H9 (cell line): ENCODE measurements around the gene TAF12. TPM values are rescaled to one million over a fixed set of nuclear protein-coding genes. Genes with fewer than 3 reads are reported as not detected.
A peak's percentile ranks its signal among the peaks of the same experiment; 100 is the strongest.
"Not testable (repeated sequence)": the region's sequence is repeated elsewhere in the genome, so short reads cannot be mapped to it uniquely, and the experiment has no call there.

ENCODE experiments used
- DNase-seq: peaks from one replicate; pipeline ENCODE4 v3.0.0-alpha.2; 2017
- H2AFZ ChIP-seq: one replicate; pipeline ENCODE4 v1.6.1; 2013; ENCODE audit warnings: mild to moderate bottlenecking, low read length, control low read depth, moderate library complexity
- H2AK5ac ChIP-seq: 2 replicates; pipeline ENCODE4 v1.6.1; 2013; ENCODE audit warnings: low read length, control low read depth, mixed read lengths; ENCODE audit not compliant: insufficient read length
- H2BK120ac ChIP-seq: one replicate; pipeline ENCODE4 v1.6.1; 2013; ENCODE audit warnings: low read depth, mild to moderate bottlenecking, low read length, control low read depth, inconsistent platforms; ENCODE audit not compliant: poor library complexity, severe bottlenecking
- H2BK12ac ChIP-seq: 2 replicates; pipeline ENCODE4 v1.6.1; 2013; ENCODE audit warnings: low read length, control low read depth, mixed read lengths, low read depth; ENCODE audit not compliant: insufficient read length
- H2BK15ac ChIP-seq: 2 replicates; pipeline ENCODE4 v1.6.1; 2013; ENCODE audit warnings: low read depth, low read length, control low read depth
- H2BK20ac ChIP-seq: one replicate; pipeline ENCODE4 v1.6.1; 2013; ENCODE audit warnings: low read depth, mild to moderate bottlenecking, low read length, control low read depth, inconsistent platforms; ENCODE audit not compliant: poor library complexity, severe bottlenecking
- H2BK5ac ChIP-seq: 2 replicates; pipeline ENCODE4 v1.6.1; 2013; ENCODE audit warnings: low read length, control low read depth, mixed read lengths; ENCODE audit not compliant: insufficient read length
- H3K14ac ChIP-seq: 2 replicates; pipeline ENCODE4 v1.6.1; 2013; ENCODE audit warnings: low read length, control low read depth; ENCODE audit not compliant: insufficient read depth
- H3K18ac ChIP-seq: 2 replicates; pipeline ENCODE4 v1.6.1; 2013; ENCODE audit warnings: low read depth, mild to moderate bottlenecking, mixed read lengths, low read length, control low read depth; ENCODE audit not compliant: insufficient read length
- H3K23ac ChIP-seq: 2 replicates; pipeline ENCODE4 v1.6.1; 2013; ENCODE audit warnings: low read length, control low read depth, mixed read lengths, low read depth; ENCODE audit not compliant: insufficient read length
- H3K23me2 ChIP-seq: 2 replicates; pipeline ENCODE4 v1.6.1; 2013; ENCODE audit warnings: low read depth, mild to moderate bottlenecking, mixed read lengths, low read length, control low read depth; ENCODE audit not compliant: insufficient read length, poor library complexity, severe bottlenecking
- H3K27ac ChIP-seq: 2 replicates; pipeline ENCODE4 v1.5.1; 2013; ENCODE audit warnings: low read length, control low read depth, mixed read lengths, low read depth; ENCODE audit not compliant: insufficient read length
- H3K27me3 ChIP-seq: 2 replicates; pipeline ENCODE4 v1.6.1; 2013; ENCODE audit warnings: low read length, control low read depth, inconsistent platforms; ENCODE audit not compliant: insufficient read depth
- H3K4ac ChIP-seq: 2 replicates; pipeline ENCODE4 v1.6.1; 2013; ENCODE audit warnings: low read depth, mild to moderate bottlenecking, control low read depth, inconsistent platforms, low read length, moderate library complexity
- H3K4me1 ChIP-seq: 2 replicates; pipeline ENCODE4 v1.6.1; 2013; ENCODE audit warnings: low read length, control low read depth, inconsistent platforms; ENCODE audit not compliant: insufficient read depth
- H3K4me2 ChIP-seq: 2 replicates; pipeline ENCODE4 v1.6.1; 2013; ENCODE audit warnings: low read length, control low read depth, mixed read lengths; ENCODE audit not compliant: insufficient read length, insufficient read depth
- H3K56ac ChIP-seq: 2 replicates; pipeline ENCODE4 v1.6.1; 2013; ENCODE audit warnings: low read depth, mild to moderate bottlenecking, mixed read lengths, low read length, control low read depth; ENCODE audit not compliant: insufficient read length
- H3K79me1 ChIP-seq: 2 replicates; pipeline ENCODE4 v1.6.1; 2013; ENCODE audit warnings: low read depth, mild to moderate bottlenecking, moderate library complexity, low read length, control low read depth, inconsistent platforms; ENCODE audit not compliant: insufficient read depth, poor library complexity, severe bottlenecking
- H3K79me2 ChIP-seq: 2 replicates; pipeline ENCODE4 v1.6.1; 2013; ENCODE audit warnings: low read length, control low read depth, inconsistent platforms; ENCODE audit not compliant: insufficient read depth
- H3K9ac ChIP-seq: 2 replicates; pipeline ENCODE4 v1.6.1; 2013; ENCODE audit warnings: low read length, control low read depth, mixed read lengths; ENCODE audit not compliant: insufficient read length; ENCODE audit errors: extremely low read depth
- H3K9me3 ChIP-seq: one replicate; pipeline ENCODE4 v1.6.1; 2013; ENCODE audit warnings: low read depth, low read length, inconsistent platforms; ENCODE audit not compliant: control insufficient read depth
- H3T11ph ChIP-seq: one replicate; pipeline ENCODE4 v1.6.1; 2013; ENCODE audit warnings: mild to moderate bottlenecking, low read length, control low read depth, inconsistent platforms
- H4K20me1 ChIP-seq: one replicate; pipeline ENCODE4 v1.6.1; 2013; ENCODE audit not compliant: control insufficient read depth, insufficient read length, insufficient read depth
- H4K5ac ChIP-seq: 2 replicates; pipeline ENCODE4 v1.6.1; 2013; ENCODE audit warnings: low read depth, mild to moderate bottlenecking, mixed read lengths, low read length, control low read depth; ENCODE audit not compliant: insufficient read length
- H4K8ac ChIP-seq: replicated peaks from 2 replicates; pipeline ENCODE4 v1.6.1; 2013; ENCODE audit warnings: low read length, control low read depth, mixed read lengths, low read depth; ENCODE audit not compliant: insufficient read length
- H4K91ac ChIP-seq: 2 replicates; pipeline ENCODE4 v1.6.1; 2013; ENCODE audit warnings: low read depth, mild to moderate bottlenecking, moderate library complexity, mixed read lengths, low read length, control low read depth; ENCODE audit not compliant: insufficient read length
- H3K27ac Mint-ChIP-seq, 3 experiments: 2 replicates in 2 of 3; 3 replicates in 1 of 3; pipeline ENCODE4 v1.8.0; 2020 to 2021; ENCODE audit warnings: mixed read lengths in 3 of 3, mild to moderate bottlenecking in 1 of 3, moderate library complexity in 1 of 3
- H3K27me3 Mint-ChIP-seq: 2 replicates; pipeline ENCODE4 v1.8.0; 2021; ENCODE audit warnings: low read depth, mild to moderate bottlenecking, moderate library complexity, mixed read lengths
- H3K36me3 Mint-ChIP-seq, 3 experiments: 2 replicates in 2 of 3; 3 replicates in 1 of 3; pipeline ENCODE4 v1.8.0; 2020 to 2021; ENCODE audit warnings: low read depth in 3 of 3, mixed read lengths in 3 of 3; ENCODE audit not compliant: insufficient read depth in 1 of 3
- H3K4me1 Mint-ChIP-seq, 2 experiments: 2 replicates each; pipeline ENCODE4 v1.8.0; 2020; ENCODE audit warnings: mixed read lengths in 2 of 2
- H3K4me3 Mint-ChIP-seq, 2 experiments: 2 replicates in 1 of 2; 3 replicates in 1 of 2; pipeline ENCODE4 v1.8.0; 2020 to 2021; ENCODE audit warnings: mild to moderate bottlenecking in 2 of 2, mixed read lengths in 2 of 2, moderate library complexity in 1 of 2
- H3K9me3 Mint-ChIP-seq, 2 experiments: 2 replicates in 1 of 2; 3 replicates in 1 of 2; pipeline ENCODE4 v1.8.0; 2020; ENCODE audit warnings: mild to moderate bottlenecking in 2 of 2, mixed read lengths in 2 of 2, moderate library complexity in 1 of 2
- CTCF ChIP-seq: fragments of 200-600 bp; sonication (generic); conservative IDR thresholded peaks from 3 replicates; pipeline ENCODE4 v1.8.0; 2021; ENCODE audit warnings: antibody characterized with exemption, mild to moderate bottlenecking
- WGBS: extraction: QIAGEN DNeasy Blood & Tissue Kit; methylation state at CpG from one replicate; pipeline ENCODE4 v1.1.7; 2013; ENCODE audit warnings: missing lambda C conversion rate, low lambda C conversion rate, mixed read lengths; ENCODE audit not compliant: insufficient read length; ENCODE audit errors: extremely low coverage; 5-methylcytosine and 5-hydroxymethylcytosine counted together
- total RNA-seq: library from RNA; stranded (reverse); gene quantifications from 2 replicates; pipeline ENCODE4 v1.2.1, GENCODE V29; 2021

The TAF12 gene
- total RNA-seq, 1 experiment from 2014 or later = 22.1 TPM

GRCh38 chr1:28591708-28592320 lies 51.1 kb downstream of the TAF12 start, which contains the start of gene RAB42:
Gene RAB42, plus strand, starts transcription at chr1:28592265. Its CDS starts 247 bp downstream, at chr1:28592512.
- Histone ChIP-seq H3K14ac (0 out of 2 replicates have a peak within 1 kb of the TSS, but pooled peaks have one; percentile 58), H2BK15ac (no peak within 1 kb of the TSS), H4K8ac (no peak within 1 kb of the TSS), H2BK120ac (no peak within 1 kb of the TSS), H3K18ac (peak within 1 kb of the TSS; percentile 21), H3T11ph (no peak within 1 kb of the TSS), H2BK5ac (no peak within 1 kb of the TSS), H2BK12ac (no peak within 1 kb of the TSS), H3K4me1 (peaks cover 3% of the 10 kb centered on the region; the same call in 1 of the 2 replicates), H3K4me2 (peak within 1 kb of the TSS; percentile 75), H3K23me2 (peaks cover 5% of the 10 kb centered on the region), H3K27me3 (no peaks in the 10 kb centered on the region), H3K79me1 (no peaks in the 10 kb centered on the region), H3K4ac (no peak within 1 kb of the TSS), H2BK20ac (no peak within 1 kb of the TSS), H2AK5ac (no peak within 1 kb of the TSS), H4K91ac (no peak within 1 kb of the TSS), H3K9me3 (no peaks in the 10 kb centered on the region), H3K9ac (peak within 1 kb of the TSS; percentile 52), H4K5ac (no peak within 1 kb of the TSS), H2AFZ (peak within 1 kb of the TSS; percentile 74), H3K79me2 (no peaks in the 10 kb centered on the region), H4K20me1 (no peaks in the 10 kb centered on the region), H3K56ac (no peak within 1 kb of the TSS), H3K27ac (no peak within 1 kb of the TSS), H3K23ac (no peak within 1 kb of the TSS)
- TF ChIP-seq CTCF = no peak
- Mint-ChIP-seq H3K27me3 (peaks cover 7% of the 10 kb centered on the region), H3K4me3 (peak within 1 kb of the TSS; percentile 82 to 90), H3K9me3 (no peaks in the 10 kb centered on the region), H3K27ac (peak within 1 kb of the TSS in 2 of 3 experiments; percentile 22 to 79; a peak in 3 of 7 replicates), H3K36me3 (peaks cover 0 to 4% (median 2%) of the 10 kb centered on the region in 3 experiments; a peak in 3 of 7 replicates), H3K4me1 (peaks cover 32 to 33% of the 10 kb centered on the region in 2 experiments)
- peak; percentile 66 for DNase-seq
- no CpG with 5 or more reads among the region's 13 CpGs for WGBS

GRCh38 chr1:28586585-28587391 lies 56.1 kb downstream of the TAF12 start:
- not testable (repeated sequence) for H3K27me3 ChIP-seq, H3K4me3 Mint-ChIP-seq, H3K27ac Mint-ChIP-seq, H3K27ac ChIP-seq, H3K56ac ChIP-seq, H3K36me3 Mint-ChIP-seq, H3K79me2 ChIP-seq, H2BK5ac ChIP-seq, H3K27me3 Mint-ChIP-seq, H3K18ac ChIP-seq, H3K9me3 Mint-ChIP-seq, H3K4me1 ChIP-seq, H3K14ac ChIP-seq, H4K91ac ChIP-seq, H3K9ac ChIP-seq, H2BK20ac ChIP-seq, H3K4me2 ChIP-seq, H2BK12ac ChIP-seq, H2BK120ac ChIP-seq, DNase-seq, H4K5ac ChIP-seq, H3K79me1 ChIP-seq, H4K8ac ChIP-seq, H3K9me3 ChIP-seq, H4K20me1 ChIP-seq, H3T11ph ChIP-seq, H2BK15ac ChIP-seq, H2AK5ac ChIP-seq, H2AFZ ChIP-seq, H3K4ac ChIP-seq, H3K23me2 ChIP-seq, H3K23ac ChIP-seq
- WGBS = no CpG with 5 or more reads among the region's 19 CpGs
- peaks cover 21 to 23% of the 10 kb centered on the region in 2 experiments for H3K4me1 Mint-ChIP-seq
